ENCODE measurements around the gene PPM1D.
"Not testable (repeated sequence)": the region's sequence is repeated elsewhere in the genome, so short reads cannot be mapped to it uniquely, and the experiment has no call there.

DNA sequence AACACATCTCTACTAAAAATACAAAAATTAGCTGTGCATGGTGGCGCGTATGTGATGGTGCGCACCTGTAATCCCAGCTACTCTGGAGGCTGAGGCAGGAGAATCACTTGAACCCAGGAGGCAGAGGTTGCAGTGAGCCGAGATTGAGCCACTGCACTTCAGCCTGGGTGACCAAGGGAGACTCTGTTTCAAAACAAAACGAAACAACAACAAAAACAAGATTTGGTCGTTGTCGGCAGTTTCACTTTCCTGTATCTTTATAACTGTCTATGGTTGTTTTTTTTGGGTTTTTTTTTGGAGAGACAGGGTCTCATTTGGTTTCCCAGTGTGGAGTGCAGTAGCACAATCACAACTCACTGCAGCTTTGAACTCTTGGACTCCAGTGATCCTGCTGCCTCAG, 68.7 kb downstream of the PPM1D start:
- not testable (repeated sequence) for TF ChIP-seq CTCF, POLR2A, POLR2AphosphoS5 (IDR thresholded peaks at IDR 0.05)

Measured in prostate gland (tissue), 2 donors.